ENCODE measurements around the gene FAF2.
"Not testable (repeated sequence)": the region's sequence is repeated elsewhere in the genome, so short reads cannot be mapped to it uniquely, and the experiment has no call there.

Gene FAF2

GRCh38 chr5:176458904-176459561 is 10.8 kb downstream of the FAF2 start:
- no peak for DNase-seq (ENCODE audit: low read depth)

- DNase-seq (ENCODE audit: low read depth), result no peak
These were observed 13.2 kb downstream of the FAF2 start for GRCh38 chr5:176461349-176461748.

GRCh38 chr5:176463113-176463764 is 15.1 kb downstream of the FAF2 start:
- DNase-seq (ENCODE audit: low read depth), result no peak

- no peak for DNase-seq (ENCODE audit: low read depth)
These were observed 18.2 kb downstream of the FAF2 start for GRCh38 chr5:176466245-176466871.

GRCh38 chr5:176469296-176469695 is 21.1 kb downstream of the FAF2 start:
- no peak for DNase-seq (ENCODE audit: low read depth)

- no peak for DNase-seq (ENCODE audit: low read depth)
These were observed 22.4 kb downstream of the FAF2 start for GRCh38 chr5:176470539-176470938.

GRCh38 chr5:176471098-176471497 is 22.9 kb downstream of the FAF2 start:
- no peak for DNase-seq (ENCODE audit: low read depth)

GRCh38 chr5:176473335-176474006 is 25.3 kb downstream of the FAF2 start:
- DNase-seq (ENCODE audit: low read depth), result no peak

GRCh38 chr5:176474476-176474875 is 26.3 kb downstream of the FAF2 start:
- no peak for DNase-seq (ENCODE audit: low read depth)

GRCh38 chr5:176481711-176482110 is 33.5 kb downstream of the FAF2 start:
- no peak for DNase-seq (ENCODE audit: low read depth)

GRCh38 chr5:176485176-176485575 is 37.0 kb downstream of the FAF2 start:
- DNase-seq (ENCODE audit: low read depth), result no peak

GRCh38 chr5:176486189-176486757 is 38.1 kb downstream of the FAF2 start:
- DNase-seq (ENCODE audit: low read depth), result no peak

GRCh38 chr5:176487160-176487559 is 39.0 kb downstream of the FAF2 start:
- DNase-seq (ENCODE audit: low read depth), result not testable (repeated sequence)

- no peak for DNase-seq (ENCODE audit: low read depth)
These were observed 40.9 kb downstream of the FAF2 start for GRCh38 chr5:176489077-176489476.

- DNase-seq (ENCODE audit: low read depth), result no peak
These were observed 42.1 kb downstream of the FAF2 start for GRCh38 chr5:176490301-176490700.

GRCh38 chr5:176491101-176491502 is 42.9 kb downstream of the FAF2 start:
- DNase-seq (ENCODE audit: low read depth), result no peak

- no peak for DNase-seq (ENCODE audit: low read depth)
These were observed 43.7 kb downstream of the FAF2 start for GRCh38 chr5:176491901-176492300.

- DNase-seq (ENCODE audit: low read depth), result no peak
These were observed 44.2 kb downstream of the FAF2 start for GRCh38 chr5:176492431-176492830.

- DNase-seq (ENCODE audit: low read depth), result no peak
These were observed 49.7 kb downstream of the FAF2 start for GRCh38 chr5:176497852-176498251.

GRCh38 chr5:176499273-176499672 is 51.1 kb downstream of the FAF2 start:
- no peak for DNase-seq (ENCODE audit: low read depth)

- DNase-seq (ENCODE audit: low read depth), result no peak
These were observed 52.3 kb downstream of the FAF2 start for GRCh38 chr5:176500511-176500910.

- no peak for DNase-seq (ENCODE audit: low read depth)
These were observed 53.1 kb downstream of the FAF2 start for GRCh38 chr5:176501333-176501732.

GRCh38 chr5:176503496-176503895 is 55.3 kb downstream of the FAF2 start:
- DNase-seq (ENCODE audit: low read depth), result no peak

All from activated T-cell treated with anti-CD3 and anti-CD28 coated beads for 24 hours (primary cell).